ENCODE results near the gene ARHGAP45.
"Not testable (repeated sequence)": the region's sequence is repeated elsewhere in the genome, so short reads cannot be mapped to it uniquely, and the experiment has no call there.

ARHGAP45 gene

GRCh38 chr19:1112268-1113029, 45.5 kb downstream of the ARHGAP45 start:
- Histone ChIP-seq H3K4me1 (ENCODE audit: insufficient read depth, low read length, severe bottlenecking) (peaks cover 8% of the 10 kb centered on the region), H3K36me3 (ENCODE audit: insufficient read depth, low read length) (peaks cover 19% of the 10 kb centered on the region), H3K79me2 (ENCODE audit: insufficient read depth, low read length) (no peaks in the 10 kb centered on the region), H2AFZ (ENCODE audit: low read length) (no peak overlapping the region), H3K27ac (ENCODE audit: low read depth, low read length, poor library complexity, severe bottlenecking) (no peak overlapping the region), H3K9me3 (ENCODE audit: low read length) (no peaks in the 10 kb centered on the region), H3K27me3 (ENCODE audit: insufficient read depth, low read length) (no peaks in the 10 kb centered on the region), H3K4me3 (ENCODE audit: low read depth, low read length, poor library complexity, severe bottlenecking) (no peak overlapping the region), H3F3A (ENCODE audit: insufficient read depth, low read length) (no peaks in the 10 kb centered on the region), H4K20me1 (ENCODE audit: insufficient read depth, low read length) (no peaks in the 10 kb centered on the region), H3K9ac (ENCODE audit: low read length) (no peak overlapping the region), H3K4me2 (ENCODE audit: low read length) (no peak overlapping the region), H3K9me2 (ENCODE audit: low read depth, low read length) (no peaks in the 10 kb centered on the region)
- no peak for TF ChIP-seq EZH2 (IDR thresholded peaks at IDR 0.05; ENCODE audit: borderline replicate concordance, low read length)

- Histone ChIP-seq H4K20me1 (ENCODE audit: insufficient read depth, low read length) (no peaks in the 10 kb centered on the region), H3K79me2 (ENCODE audit: insufficient read depth, low read length) (no peaks in the 10 kb centered on the region), H3K9me2 (ENCODE audit: low read depth, low read length) (no peaks in the 10 kb centered on the region), H3K9ac (ENCODE audit: low read length) (no peak overlapping the region), H3K4me2 (ENCODE audit: low read length) (no peak overlapping the region), H3F3A (ENCODE audit: insufficient read depth, low read length) (no peaks in the 10 kb centered on the region), H3K36me3 (ENCODE audit: insufficient read depth, low read length) (peaks cover 16% of the 10 kb centered on the region), H3K4me3 (ENCODE audit: low read depth, low read length, poor library complexity, severe bottlenecking) (no peak overlapping the region), H3K4me1 (ENCODE audit: insufficient read depth, low read length, severe bottlenecking) (peaks cover 3% of the 10 kb centered on the region), H2AFZ (ENCODE audit: low read length) (no peak overlapping the region), H3K9me3 (ENCODE audit: low read length) (no peaks in the 10 kb centered on the region), H3K27me3 (ENCODE audit: insufficient read depth, low read length) (no peaks in the 10 kb centered on the region), H3K27ac (ENCODE audit: low read depth, low read length, poor library complexity, severe bottlenecking) (no peak overlapping the region)
- no peak for TF ChIP-seq EZH2 (IDR thresholded peaks at IDR 0.05; ENCODE audit: borderline replicate concordance, low read length)
- TF ChIP-seq CTCF (IDR thresholded peaks at IDR 0.05; ENCODE audit: low read length), result peak; percentile 78
Measured at GRCh38 chr19:1113030-1113985, 46.3 kb downstream of the ARHGAP45 start.

GRCh38 chr19:1113986-1114483, 47.1 kb downstream of the ARHGAP45 start:
- no peak for TF ChIP-seq CTCF (IDR thresholded peaks at IDR 0.05; ENCODE audit: low read length)
- no peak for TF ChIP-seq EZH2 (IDR thresholded peaks at IDR 0.05; ENCODE audit: borderline replicate concordance, low read length)
- Histone ChIP-seq H4K20me1 (ENCODE audit: insufficient read depth, low read length) (no peaks in the 10 kb centered on the region), H3K27ac (ENCODE audit: low read depth, low read length, poor library complexity, severe bottlenecking) (no peak overlapping the region), H3K4me1 (ENCODE audit: insufficient read depth, low read length, severe bottlenecking) (peaks cover 3% of the 10 kb centered on the region), H3K9me2 (ENCODE audit: low read depth, low read length) (no peaks in the 10 kb centered on the region), H3K79me2 (ENCODE audit: insufficient read depth, low read length) (no peaks in the 10 kb centered on the region), H3K36me3 (ENCODE audit: insufficient read depth, low read length) (peaks cover 16% of the 10 kb centered on the region), H3K9ac (ENCODE audit: low read length) (no peak overlapping the region), H3F3A (ENCODE audit: insufficient read depth, low read length) (no peaks in the 10 kb centered on the region), H3K4me2 (ENCODE audit: low read length) (no peak overlapping the region), H3K9me3 (ENCODE audit: low read length) (no peaks in the 10 kb centered on the region), H3K4me3 (ENCODE audit: low read depth, low read length, poor library complexity, severe bottlenecking) (no peak overlapping the region), H2AFZ (ENCODE audit: low read length) (no peak overlapping the region), H3K27me3 (ENCODE audit: insufficient read depth, low read length) (no peaks in the 10 kb centered on the region)

GRCh38 chr19:1114728-1115127, 47.8 kb downstream of the ARHGAP45 start:
- not testable (repeated sequence) for H3F3A ChIP-seq (ENCODE audit: insufficient read depth, low read length)

More at GRCh38 chr19:1114728-1115127, 47.8 kb downstream of the ARHGAP45 start:
- H3K4me3 ChIP-seq (ENCODE audit: low read depth, low read length, poor library complexity, severe bottlenecking); H3K4me1 ChIP-seq (ENCODE audit: insufficient read depth, low read length, severe bottlenecking); H3K27me3 ChIP-seq (ENCODE audit: insufficient read depth, low read length); H3K79me2 ChIP-seq (ENCODE audit: insufficient read depth, low read length); H3K4me2 ChIP-seq (ENCODE audit: low read length); H4K20me1 ChIP-seq (ENCODE audit: insufficient read depth, low read length); H2AFZ ChIP-seq (ENCODE audit: low read length); H3K9me2 ChIP-seq (ENCODE audit: low read depth, low read length); H3K27ac ChIP-seq (ENCODE audit: low read depth, low read length, poor library complexity, severe bottlenecking); H3K9me3 ChIP-seq (ENCODE audit: low read length); H3K9ac ChIP-seq (ENCODE audit: low read length): not testable (repeated sequence)
- H3K36me3 ChIP-seq (ENCODE audit: insufficient read depth, low read length), result peaks cover 20% of the 10 kb centered on the region

Measured in OCI-LY1 (cell line).